ENCODE measurements around the gene STAP2. TPM values are rescaled to one million over a fixed set of nuclear protein-coding genes. Genes with fewer than 3 reads are reported as not detected.
A peak's percentile ranks its signal among the peaks of the same experiment; 100 is the strongest.

STAP2 gene
- total RNA-seq, 1 experiment from 2014 or later, result 2.9 TPM

DNA sequence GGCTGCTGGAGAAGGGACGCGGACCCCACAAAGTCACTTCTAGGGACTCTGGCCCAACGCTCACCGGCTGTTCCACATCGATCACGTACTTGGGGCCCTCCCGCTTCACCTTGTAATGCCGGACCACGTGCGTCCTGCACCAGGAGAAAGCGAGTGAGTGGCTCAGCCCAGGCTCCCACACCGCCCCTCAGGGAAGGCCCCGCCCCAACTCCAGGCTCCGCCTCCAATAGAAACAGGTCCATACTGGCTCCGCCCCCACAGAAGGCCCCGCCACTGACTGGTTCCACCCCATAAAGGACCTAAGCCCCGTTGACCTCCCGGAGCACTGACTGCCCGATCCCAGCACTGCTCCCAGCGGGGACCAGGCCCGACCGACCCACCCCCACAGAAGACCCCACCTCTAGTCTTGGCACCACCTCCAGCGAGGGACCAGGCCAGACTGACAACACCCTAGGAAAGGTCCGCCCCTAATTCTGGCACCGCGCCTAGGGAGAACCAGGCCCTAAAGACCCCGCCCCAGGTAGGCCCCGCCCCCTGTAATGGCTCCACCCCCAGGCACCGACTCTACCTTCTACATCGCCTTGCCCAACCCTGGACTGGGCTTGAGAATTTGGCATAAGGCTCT lies 11.3 kb downstream of the STAP2 start:
- peak; percentile 24 for DNase-seq (ENCODE audit: low read depth)

DNA sequence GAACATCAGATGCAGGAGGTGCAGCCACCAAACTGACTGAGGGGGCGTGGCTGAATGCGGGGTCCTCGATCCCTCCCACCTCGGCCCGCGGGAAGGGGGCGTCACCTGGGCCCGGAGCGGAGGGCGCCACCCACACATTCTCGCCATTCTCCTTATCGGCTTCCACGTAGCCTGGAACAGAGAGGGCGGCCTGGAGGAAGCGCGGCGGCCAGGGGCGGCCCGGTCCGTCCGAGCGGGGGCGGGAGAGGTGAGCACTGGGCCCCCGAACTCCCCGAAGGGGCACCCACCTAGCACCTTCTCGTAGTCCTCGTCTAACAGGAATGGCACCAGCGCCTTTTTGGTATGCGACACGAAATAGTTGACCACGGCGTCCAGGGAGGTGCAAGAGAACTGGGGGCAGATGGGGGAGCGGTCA lies 11.8 kb downstream of the STAP2 start:
- DNase-seq (ENCODE audit: low read depth), result no peak

DNA sequence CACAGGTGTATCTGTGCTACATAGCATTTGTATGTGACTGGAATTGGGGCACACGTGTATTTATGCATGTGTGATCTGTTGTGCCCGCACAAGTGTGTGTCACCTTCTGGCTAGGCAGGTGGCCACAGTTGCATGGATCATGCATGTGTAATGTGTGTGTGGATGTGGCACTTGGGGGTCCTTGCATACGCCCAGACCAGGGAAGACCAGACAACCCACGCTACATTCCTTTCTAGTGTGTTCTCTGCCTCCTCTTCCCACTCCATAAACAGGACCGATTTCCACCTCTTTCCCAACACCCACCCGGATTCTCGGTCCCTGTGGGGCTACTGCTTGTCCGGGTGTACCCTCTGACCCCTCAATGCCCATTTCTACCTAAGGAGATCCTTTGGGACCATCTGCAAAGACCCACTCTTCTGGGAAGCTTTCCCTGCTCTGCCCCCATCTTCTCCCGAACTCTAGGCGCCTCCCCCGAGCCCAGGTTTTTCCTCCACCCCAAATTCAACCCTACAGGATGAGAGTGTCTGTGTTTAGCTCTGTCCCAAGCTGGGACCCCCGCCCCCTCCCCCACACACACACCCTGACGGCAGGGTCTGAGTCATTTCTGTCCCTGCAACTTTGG lies 12.3 kb downstream of the STAP2 start:
- no peak for DNase-seq (ENCODE audit: low read depth)

- DNase-seq (ENCODE audit: low read depth), result no peak
These were observed 14.4 kb downstream of the STAP2 start for GRCh38 chr19:4324228-4324627.

DNA sequence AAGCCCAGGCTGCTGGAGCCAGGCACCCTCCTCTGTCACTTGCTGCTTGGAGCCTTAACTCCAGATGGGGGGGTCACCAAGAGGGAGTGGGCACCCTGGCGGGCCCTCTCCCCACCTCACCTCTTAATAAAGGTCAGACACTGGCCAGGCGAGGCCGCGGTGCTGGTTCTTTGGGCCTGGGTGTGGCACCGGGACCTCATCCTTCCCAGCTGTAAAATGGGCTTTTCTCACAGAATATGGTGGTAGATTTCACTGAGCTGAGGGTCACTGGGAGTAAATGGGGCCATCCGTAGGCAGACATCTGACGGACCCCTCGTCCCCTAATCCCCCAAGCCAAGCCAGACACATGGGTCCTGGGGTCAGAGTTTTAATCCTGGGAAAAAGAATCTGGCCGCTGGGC lies 14.9 kb downstream of the STAP2 start:
- DNase-seq (ENCODE audit: low read depth), result no peak

DNA sequence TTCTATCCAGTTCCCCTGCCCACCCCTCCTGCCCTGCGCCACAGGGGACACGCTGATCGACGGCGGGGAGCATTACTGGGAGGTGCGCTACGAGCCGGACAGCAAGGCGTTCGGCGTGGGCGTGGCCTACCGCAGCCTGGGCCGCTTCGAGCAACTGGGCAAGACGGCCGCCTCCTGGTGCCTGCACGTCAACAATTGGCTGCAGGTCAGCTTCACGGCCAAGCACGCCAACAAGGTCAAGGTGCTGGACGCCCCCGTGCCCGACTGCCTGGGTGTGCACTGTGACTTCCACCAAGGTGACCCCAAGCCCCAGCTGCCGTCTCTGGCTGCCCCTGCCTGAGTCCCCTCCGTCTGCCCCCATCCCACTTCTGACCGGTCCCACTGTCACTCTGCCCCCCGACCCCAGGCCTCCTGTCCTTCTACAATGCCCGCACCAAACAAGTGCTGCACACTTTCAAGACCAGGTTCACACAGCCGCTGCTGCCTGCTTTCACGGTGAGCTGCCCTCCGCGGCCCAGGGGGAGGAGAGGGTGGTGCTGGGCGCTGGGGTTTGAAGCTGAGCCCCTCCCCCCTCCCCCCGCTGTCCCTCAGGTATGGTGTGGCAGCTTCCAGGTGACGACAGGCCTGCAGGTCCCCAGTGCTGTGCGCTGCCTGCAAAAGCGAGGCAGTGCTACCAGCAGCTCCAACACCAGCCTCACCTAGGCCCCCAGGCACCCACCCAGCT lies 15.5 kb downstream of the STAP2 start:
- no peak for DNase-seq (ENCODE audit: low read depth)

GRCh38 chr19:4320419-4320818 lies 18.2 kb downstream of the STAP2 start:
- DNase-seq (ENCODE audit: low read depth), result no peak

DNA sequence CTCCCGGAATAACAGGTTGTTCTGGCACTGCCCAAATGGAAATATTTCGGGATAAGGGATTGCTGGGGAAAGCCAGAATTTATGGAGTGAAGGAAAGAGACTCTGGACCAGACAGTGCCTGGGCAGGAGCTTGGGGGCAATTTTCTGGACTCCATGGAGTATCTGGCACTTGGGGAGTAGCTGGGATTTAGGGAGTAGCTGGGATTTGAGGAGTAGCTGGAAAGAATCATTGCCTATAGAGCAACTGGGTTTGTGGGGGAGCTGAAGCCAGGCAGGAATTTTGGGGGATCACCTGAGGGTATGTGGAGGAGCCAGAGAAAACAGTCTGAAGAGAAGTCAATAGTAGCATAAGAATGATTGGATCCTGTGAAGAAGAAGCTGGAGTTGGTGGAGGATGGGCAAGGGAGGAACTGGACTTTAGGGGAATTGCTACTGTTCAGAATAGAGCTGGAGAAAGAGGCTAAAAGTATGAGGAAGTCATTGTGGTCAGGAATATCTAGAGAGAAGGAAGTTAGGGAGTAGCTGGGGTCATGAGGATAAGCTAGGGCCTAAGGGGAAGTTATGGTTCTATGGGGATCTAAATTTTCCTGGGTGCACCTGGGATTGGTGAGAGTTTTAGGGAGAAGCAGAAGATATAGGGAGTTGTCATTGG lies 19.4 kb downstream of the STAP2 start:
- no peak for DNase-seq (ENCODE audit: low read depth)

GRCh38 chr19:4318460-4318859 lies 20.2 kb downstream of the STAP2 start:
- no peak for DNase-seq (ENCODE audit: low read depth)

DNA sequence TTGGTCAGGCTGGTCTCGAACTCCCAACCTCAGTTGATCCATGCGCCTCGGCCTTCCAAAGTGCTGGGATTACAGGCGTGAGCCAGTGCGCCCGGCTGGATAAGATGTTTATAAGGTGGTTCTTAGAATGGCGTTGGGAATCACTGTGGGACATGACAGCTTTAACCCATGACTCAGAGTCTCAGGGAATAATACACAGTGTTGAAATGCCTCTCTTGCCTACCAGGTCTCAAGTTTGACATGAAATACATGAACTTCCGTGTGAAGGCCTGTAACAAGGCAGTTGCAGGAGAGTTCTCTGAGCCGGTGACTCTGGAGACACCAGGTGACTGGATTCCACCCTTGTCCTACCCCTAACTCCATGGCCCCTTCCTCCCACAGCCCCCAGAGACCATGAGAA lies 21.7 kb downstream of the STAP2 start:
- no peak for DNase-seq (ENCODE audit: low read depth)

GRCh38 chr19:4313847-4314490 lies 24.7 kb downstream of the STAP2 start:
- no peak for DNase-seq (ENCODE audit: low read depth)

- peak; percentile 25 for DNase-seq (ENCODE audit: low read depth)
These were observed 28.1 kb downstream of the STAP2 start for GRCh38 chr19:4310247-4311121.

DNA sequence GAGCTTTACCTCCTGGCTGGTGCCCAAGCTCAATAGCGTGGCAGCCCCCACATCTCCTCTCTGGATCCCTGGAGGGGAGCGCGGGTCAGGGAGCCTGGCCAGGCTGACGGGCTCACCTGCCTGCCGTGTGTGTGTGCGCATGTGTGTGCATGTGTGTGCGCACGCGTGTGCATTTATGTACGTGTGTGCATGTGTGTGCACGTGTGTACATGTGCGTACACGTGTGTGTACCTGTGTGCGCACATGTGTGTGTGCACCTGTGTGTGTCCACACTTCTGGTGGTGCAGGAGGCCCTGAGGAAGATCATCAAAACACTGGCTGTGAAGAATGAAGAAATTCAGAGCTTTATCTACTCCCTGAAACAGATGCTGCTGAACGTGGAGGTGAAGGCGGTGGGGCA lies 33.0 kb downstream of the STAP2 start:
- DNase-seq (ENCODE audit: low read depth), result no peak

DNA sequence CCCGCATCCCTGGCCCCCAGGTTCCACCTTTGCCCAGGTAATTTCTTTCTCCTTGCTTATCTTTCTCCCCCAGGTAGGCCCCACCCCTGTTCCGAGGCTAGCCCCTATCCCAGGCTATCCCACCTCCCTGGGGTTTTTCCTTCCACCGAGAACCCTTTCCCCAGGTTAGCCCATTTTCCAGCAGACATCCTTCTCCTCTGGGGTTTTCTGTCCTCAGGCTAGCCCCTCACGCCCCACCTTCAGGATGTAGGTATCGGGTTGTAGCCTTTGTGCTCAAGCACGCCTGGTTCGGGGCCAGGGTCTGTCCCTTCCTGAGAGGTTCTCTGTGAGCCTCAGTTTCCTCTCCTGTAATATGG lies 33.4 kb downstream of the STAP2 start:
- no peak for DNase-seq (ENCODE audit: low read depth)

DNA sequence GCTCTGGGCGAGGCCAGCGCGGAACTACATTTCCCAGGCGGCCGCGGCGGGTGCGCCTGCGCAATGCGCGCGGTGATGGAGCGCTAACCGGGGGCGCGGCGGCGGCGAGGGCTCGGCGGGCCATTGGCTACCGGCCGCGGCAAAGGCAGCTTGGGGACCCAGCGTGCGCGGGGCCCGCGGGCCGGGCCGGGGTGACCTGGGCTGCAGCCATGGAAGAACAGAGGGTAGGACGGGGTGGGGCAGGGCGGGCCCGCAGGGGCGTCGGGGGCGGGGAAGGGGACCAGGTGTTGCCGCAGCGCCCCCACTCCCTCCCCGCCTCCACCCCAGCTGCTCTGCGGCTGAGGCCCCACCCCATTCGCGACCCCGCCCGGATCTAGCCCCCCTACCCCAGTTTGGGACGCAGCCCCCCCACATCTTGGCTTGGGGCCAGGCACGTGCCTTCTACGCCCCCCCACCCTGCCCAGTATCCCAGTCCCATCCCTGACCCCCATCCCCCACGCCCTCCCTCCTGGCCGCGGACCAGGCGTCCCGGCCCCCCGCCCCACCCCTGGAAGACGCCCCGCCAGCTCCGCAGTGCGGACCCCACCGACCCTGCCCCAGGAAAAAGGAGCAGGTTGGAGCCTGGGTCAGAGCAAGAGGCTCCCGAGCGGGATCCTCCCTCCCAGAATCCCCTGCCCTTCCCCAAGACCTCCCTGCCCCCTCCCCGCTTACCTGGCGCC lies 33.9 kb downstream of the STAP2 start, which contains the start of gene FSD1:
FSD1 (plus strand) TSS at position 61 of the 719 bp plus-strand sequence; CDS start at position 210, 149 bp downstream.
- peak; percentile 31 for DNase-seq (ENCODE audit: low read depth)

GRCh38 chr19:4303819-4304537 lies 34.6 kb downstream of the STAP2 start:
- no peak for DNase-seq (ENCODE audit: low read depth)

GRCh38 chr19:4302243-4302640 lies 36.4 kb downstream of the STAP2 start, which contains the start of gene TMIGD2:
TMIGD2 (minus strand) TSS chr19:4302389; CDS start chr19:4302385, 4 bp downstream.
- DNase-seq (ENCODE audit: low read depth), result no peak

- no peak for DNase-seq (ENCODE audit: low read depth)
These were observed 36.9 kb downstream of the STAP2 start for GRCh38 chr19:4301590-4302242.

GRCh38 chr19:4300589-4300988 lies 38.0 kb downstream of the STAP2 start:
- DNase-seq (ENCODE audit: low read depth), result no peak
